Hematopoietic multipotent progenitor cell treated with erythropoietin and hydrocortisone succinate and interleukin-3 and kit ligand, for 17 days (in vitro differentiated cells): ENCODE results near the gene CCDC192.

Experiments used
- DNase-seq: peaks from one replicate; pipeline ENCODE4 v3.0.0-alpha.2; 2015; ENCODE audit warnings: low spot score

The CCDC192 gene

GRCh38 chr5:127985811-127986325 is 282.7 kb downstream of the CCDC192 start:
- no peak for DNase-seq

GRCh38 chr5:127987354-127988145 is 284.4 kb downstream of the CCDC192 start:
- no peak for DNase-seq

- DNase-seq: no peak
These were observed 285.1 kb downstream of the CCDC192 start for GRCh38 chr5:127988146-127988760.
